Body of pancreas (tissue), 4 donors: Measurements from ENCODE around the gene ROPN1. TPM values are rescaled to one million over a fixed set of nuclear protein-coding genes. Genes with fewer than 3 reads are reported as not detected.
"Not testable (repeated sequence)": the region's sequence is repeated elsewhere in the genome, so short reads cannot be mapped to it uniquely, and the experiment has no call there.

Experiments
- ATAC-seq: fragments of 150-250 bp; one replicate; pipeline ENCODE4 v1.9.1; 2016
- DNase-seq, 4 donors: peaks; one replicate each; pipeline ENCODE4 v3.0.0-alpha.2; 2019
- H3K27ac ChIP-seq, 4 donors: fragments of 200-600 bp; sonication (generic); 1 replicate in 3 of 4; 2 replicates in 1 of 4; pipeline versions ENCODE4 v1.5.1 to v1.6.1; 2016 to 2019; ENCODE audit warnings: mild to moderate bottlenecking in 1 of 4, mixed read lengths in 1 of 4, moderate library complexity in 1 of 4
- H3K27me3 ChIP-seq, 2 donors: fragments of 200-600 bp; sonication (generic); one replicate each; pipeline ENCODE4 v1.6.0; 2016; ENCODE audit warnings: mild to moderate bottlenecking in 1 of 2
- H3K36me3 ChIP-seq, 2 donors: fragments of 200-600 bp; sonication (generic); replicated peaks in 1 of 2; 2 replicates each; pipeline ENCODE4 v1.5.1; 2016; ENCODE audit warnings: low read depth in 2 of 2; ENCODE audit not compliant: insufficient read depth in 1 of 2
- H3K4me1 ChIP-seq: fragments of 200-600 bp; sonication (generic); one replicate; pipeline ENCODE4 v1.6.0; 2016
- H3K4me3 ChIP-seq, 2 donors: fragments of 200-600 bp; sonication (generic); 1 replicate in 1 of 2; 2 replicates in 1 of 2; pipeline ENCODE4 v1.5.1; 2016 to 2019
- H3K9me3 ChIP-seq, 3 donors: fragments of 200-600 bp; sonication (generic); 1 replicate in 2 of 3; 2 replicates in 1 of 3; pipeline ENCODE4 v1.5.1; 2016
- CTCF ChIP-seq, 7 experiments: fragments of 450-650 bp in 4 of 7; fragments of 200-600 bp in 3 of 7; sonication (generic) in 3 of 7; IDR thresholded peaks; one replicate each; pipeline ENCODE4 v1.5.1; 2016 to 2019; ENCODE audit warnings: antibody characterized with exemption in 7 of 7
- POLR2A ChIP-seq, 3 donors: fragments of 450-650 bp; IDR thresholded peaks; one replicate each; pipeline ENCODE4 v1.6.1; 2016; ENCODE audit warnings: antibody characterized with exemption in 3 of 3, mild to moderate bottlenecking in 2 of 3
- WGBS, 2 donors: methylation state at CpG; one replicate each; pipeline ENCODE4 v1.1.5; 2017; 5-methylcytosine and 5-hydroxymethylcytosine counted together
- intact Hi-C: fragments of 100-400 bp; cut with DNase I; formaldehyde crosslinking; loops from one replicate; pipeline ENCODE4 v1.15.1; 2023
- total RNA-seq, 2 donors: library from RNA; depleted of rRNA; stranded (reverse); fragments of >200 nt; gene quantifications; one replicate each; pipeline ENCODE4 v1.1.0, GENCODE V29; 2016

The ROPN1 gene
- total RNA-seq, 2 donors from 2014 or later, result not detected

- intact Hi-C loops, result no loop called here
- Histone ChIP-seq H3K9me3 (no peaks in the 10 kb centered on the region), H3K27ac (no peak overlapping the region), H3K36me3 (no peaks in the 10 kb centered on the region), H3K4me3 (no peak overlapping the region), H3K27me3 (no peaks in the 10 kb centered on the region), H3K4me1 (no peaks in the 10 kb centered on the region)
- TF ChIP-seq CTCF (IDR thresholded peaks at IDR 0.05), result no peak
- no peak for TF ChIP-seq POLR2A (IDR thresholded peaks at IDR 0.05)
- DNase-seq (no peak), ATAC-seq (no peak)
- WGBS, 2 donors, result 37 to 48% methylated on average over 4 of the region's 4 CpGs
Measured at GRCh38 chr3:124026516-124026915, 34.6 kb upstream of the ROPN1 start.

GRCh38 chr3:124023531-124023930, 31.6 kb upstream of the ROPN1 start:
- H3K9me3 ChIP-seq, H3K27ac ChIP-seq, H3K27me3 ChIP-seq, H3K36me3 ChIP-seq, H3K4me1 ChIP-seq, ATAC-seq, H3K4me3 ChIP-seq, DNase-seq: not testable (repeated sequence)
- intact Hi-C loops, result loop anchor here (5.0 kb wide), 1 partner anchor 59 kb away; no protein-coding TSS in a partner anchor
- 82 to 85% methylated on average over 1 of the region's 1 CpG for WGBS, 2 donors

- Histone ChIP-seq H3K36me3 (no peaks in the 10 kb centered on the region), H3K9me3 (no peaks in the 10 kb centered on the region), H3K27me3 (peaks cover 0 to 7% of the 10 kb centered on the region in 2 donors), H3K4me3 (no peak overlapping the region), H3K4me1 (peaks cover 8% of the 10 kb centered on the region), H3K27ac (no peak overlapping the region)
- TF ChIP-seq CTCF (IDR thresholded peaks at IDR 0.05) (no peak), POLR2A (IDR thresholded peaks at IDR 0.05) (no peak)
- DNase-seq (no peak), ATAC-seq (no peak)
- intact Hi-C loops, result no loop called here
- 55 to 58% methylated on average over 2 of the region's 2 CpGs for WGBS, 2 donors
Measured at GRCh38 chr3:124019291-124019690, 27.4 kb upstream of the ROPN1 start.

- H3K36me3 ChIP-seq, H3K9me3 ChIP-seq, H3K4me1 ChIP-seq, H3K4me3 ChIP-seq, intact Hi-C loops, H3K27me3 ChIP-seq, H3K27ac ChIP-seq: not testable (repeated sequence)
- peak in 2 of 4 donors; percentile 28 to 43 for DNase-seq
- WGBS, 2 donors, result 16 to 25% methylated on average over 6 of the region's 6 CpGs
- ATAC-seq, result peak; percentile 87
Measured at GRCh38 chr3:124017502-124017901, 25.6 kb upstream of the ROPN1 start.

GRCh38 chr3:124016483-124016882, 24.6 kb upstream of the ROPN1 start:
- H3K9me3 ChIP-seq, H3K27me3 ChIP-seq, H3K36me3 ChIP-seq, H3K4me1 ChIP-seq, intact Hi-C loops, H3K4me3 ChIP-seq, H3K27ac ChIP-seq: not testable (repeated sequence)
- ATAC-seq (peak; percentile 79), DNase-seq (peak; percentile 41 to 56 (median 51))
- 0 to 9% methylated on average over 4 of the region's 4 CpGs for WGBS, 2 donors
- TF ChIP-seq CTCF (IDR thresholded peaks at IDR 0.05), result peak; percentile 38 to 77 (median 57)

GRCh38 chr3:124014366-124014942, 22.5 kb upstream of the ROPN1 start:
- DNase-seq (no peak), ATAC-seq (no peak)
- Histone ChIP-seq H3K9me3 (no peaks in the 10 kb centered on the region), H3K27me3 (no peaks in the 10 kb centered on the region), H3K36me3 (no peaks in the 10 kb centered on the region), H3K4me1 (peaks cover 8% of the 10 kb centered on the region), H3K27ac (no peak overlapping the region), H3K4me3 (no peak overlapping the region)
- WGBS, 2 donors, result 43 to 46% methylated on average over 3 of the region's 3 CpGs
- TF ChIP-seq POLR2A (IDR thresholded peaks at IDR 0.05) (no peak), CTCF (IDR thresholded peaks at IDR 0.05) (no peak)
- intact Hi-C loops, result no loop called here

GRCh38 chr3:124008321-124008720, 16.4 kb upstream of the ROPN1 start:
- H3K36me3 ChIP-seq, H3K27me3 ChIP-seq, H3K9me3 ChIP-seq, H3K4me1 ChIP-seq, intact Hi-C loops, H3K4me3 ChIP-seq, ATAC-seq, DNase-seq, H3K27ac ChIP-seq: not testable (repeated sequence)
- WGBS, 2 donors, result 80 to 88% methylated on average over 1 of the region's 1 CpG
